Pancreas (tissue), 10 donors: ENCODE measurements around the gene SHROOM3. TPM values are rescaled to one million over a fixed set of nuclear protein-coding genes. Genes with fewer than 3 reads are reported as not detected.

ENCODE experiments used
- ATAC-seq, 4 donors: fragments of 200-7000 bp; cut with Tn5 transposase; one replicate each; pipeline versions ENCODE4 v1.8.0 to v1.9.1; 2020; ENCODE audit warnings: mild to moderate bottlenecking in 4 of 4, moderate library complexity in 4 of 4
- DNase-seq, 6 donors: peaks; one replicate each; pipeline ENCODE4 v3.0.0-alpha.2; 2020
- FAIRE-seq: peaks from 2 replicates; lab custom pipeline; 2012; peaks lifted over from hg19 to GRCh38; lab: Jason Lieb, UNC
- H3K27ac ChIP-seq, 4 donors: fragments of 200-600 bp; sonication (generic); 1 replicate in 3 of 4; 2 replicates in 1 of 4; pipeline versions ENCODE4 v1.5.0 to v1.8.0; 2020
- H3K27me3 ChIP-seq, 4 donors: fragments of 200-600 bp; one replicate each; pipeline ENCODE4 v1.8.0; 2021
- H3K36me3 ChIP-seq, 3 donors: fragments of 200-600 bp; sonication (generic) in 1 of 3; one replicate each; pipeline versions ENCODE4 v1.5.0 to v1.8.0; 2020 to 2021
- H3K4me1 ChIP-seq, 3 donors: fragments of 200-600 bp; one replicate each; pipeline ENCODE4 v1.8.0; 2021
- H3K4me3 ChIP-seq, 4 donors: fragments of 200-600 bp; sonication (generic) in 2 of 4; one replicate each; pipeline versions ENCODE4 v1.5.0 to v1.8.0; 2020 to 2021
- H3K9me3 ChIP-seq, 4 donors: fragments of 200-600 bp; one replicate each; pipeline ENCODE4 v1.8.0; 2021
- WGBS, 2 donors: extraction: QIAGEN DNeasy Blood & Tissue Kit; methylation state at CpG; one replicate each; pipeline ENCODE4 v1.1.7; 2013; 5-methylcytosine and 5-hydroxymethylcytosine counted together
- intact Hi-C, 3 donors: fragments of 100-400 bp; cut with DNase I; formaldehyde crosslinking; loops; one replicate each; pipeline versions ENCODE4 v1.11.1 to v1.14.2; 2022
- polyA plus RNA-seq, 2 donors: library from polyadenylated mRNA; stranded (reverse); fragments of 200-250 nt; gene quantifications; one replicate each; pipeline ENCODE4 v1.2.3, GENCODE V29; 2013
- total RNA-seq, 6 donors: library from RNA; stranded (reverse); fragmentation: NEBNext Ultra II Directional in 4 of 6; extraction: Animal tissue kit (Norgen Biotek cat#: 25700) in 4 of 6; gene quantifications; one replicate each; pipeline versions ENCODE4 v1.2.1 to v1.2.4, GENCODE V29; 2021 to 2023
- TF ChIP-seq, protein P1 (sequence below), 4 donors: fragments of 200-600 bp; sonication (generic) in 3 of 4; IDR thresholded peaks; one replicate each; pipeline versions ENCODE4 v1.5.0 to v1.8.0; 2021; ENCODE audit warnings: antibody characterized with exemption in 4 of 4
- donor health status: healthy with polysubstance abuse.
- donor health status: DM: no; HTN: no; CAD: no; lungs with moderate emphysema.
- donor health status: DM: no; HTN: no; CAD: no.
- donor health status: control.
- donor health status: control.
- donor health status: Bipolar disorder and iron deficiency.
- donor health status: DM: yes; HTN: yes; CAD: no.
- donor health status: DM: no; HTN: no; CAD: no.
- donor health status: DM: no; HTN: no; CAD: no.
- donor health status: DM: yes; HTN: yes; CAD: no.

The SHROOM3 gene
- total and polyA plus RNA-seq, 8 donors, result 6.2 to 43.5 (median 17.1) TPM

DNA sequence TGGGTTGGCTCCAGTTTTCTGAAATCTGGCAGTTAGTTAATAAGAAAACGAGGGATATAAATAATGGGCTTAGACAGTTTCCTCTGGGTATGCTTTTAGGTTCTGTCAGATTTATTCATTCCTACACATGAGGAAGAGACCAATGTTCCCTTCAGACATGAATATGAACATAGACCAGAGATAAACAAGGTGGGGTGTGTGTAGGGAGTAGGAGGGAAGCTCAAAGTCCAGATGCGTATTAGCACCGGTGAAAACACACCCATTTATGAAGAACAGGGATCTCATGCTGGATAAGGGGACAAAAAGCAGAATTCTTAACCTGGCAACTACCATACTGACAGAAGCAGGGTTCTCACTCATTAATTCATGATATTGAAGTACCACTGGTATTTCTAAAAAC lies 240.0 kb downstream of the SHROOM3 start:
- no peak for DNase-seq
- peaks cover 9 to 13% (median 11%) of the 10 kb centered on the region in 3 donors for H3K4me1 ChIP-seq
- WGBS, 2 donors, result 89 to 95% methylated on average over 3 of the region's 3 CpGs
- intact Hi-C loops, result no loop called here
- TF ChIP-seq, protein P1, sequence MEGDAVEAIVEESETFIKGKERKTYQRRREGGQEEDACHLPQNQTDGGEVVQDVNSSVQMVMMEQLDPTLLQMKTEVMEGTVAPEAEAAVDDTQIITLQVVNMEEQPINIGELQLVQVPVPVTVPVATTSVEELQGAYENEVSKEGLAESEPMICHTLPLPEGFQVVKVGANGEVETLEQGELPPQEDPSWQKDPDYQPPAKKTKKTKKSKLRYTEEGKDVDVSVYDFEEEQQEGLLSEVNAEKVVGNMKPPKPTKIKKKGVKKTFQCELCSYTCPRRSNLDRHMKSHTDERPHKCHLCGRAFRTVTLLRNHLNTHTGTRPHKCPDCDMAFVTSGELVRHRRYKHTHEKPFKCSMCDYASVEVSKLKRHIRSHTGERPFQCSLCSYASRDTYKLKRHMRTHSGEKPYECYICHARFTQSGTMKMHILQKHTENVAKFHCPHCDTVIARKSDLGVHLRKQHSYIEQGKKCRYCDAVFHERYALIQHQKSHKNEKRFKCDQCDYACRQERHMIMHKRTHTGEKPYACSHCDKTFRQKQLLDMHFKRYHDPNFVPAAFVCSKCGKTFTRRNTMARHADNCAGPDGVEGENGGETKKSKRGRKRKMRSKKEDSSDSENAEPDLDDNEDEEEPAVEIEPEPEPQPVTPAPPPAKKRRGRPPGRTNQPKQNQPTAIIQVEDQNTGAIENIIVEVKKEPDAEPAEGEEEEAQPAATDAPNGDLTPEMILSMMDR (IDR thresholded peaks at IDR 0.05), result no peak
- H3K9me3 ChIP-seq, result no peaks in the 10 kb centered on the region
- H3K36me3 ChIP-seq, result no peaks in the 10 kb centered on the region
- no peak overlapping the region for H3K27ac ChIP-seq
- H3K27me3 ChIP-seq, result no peaks in the 10 kb centered on the region
- no peak for FAIRE-seq
- ATAC-seq, result peak in 1 of 4 donors; percentile 43
- no peak overlapping the region for H3K4me3 ChIP-seq

DNA sequence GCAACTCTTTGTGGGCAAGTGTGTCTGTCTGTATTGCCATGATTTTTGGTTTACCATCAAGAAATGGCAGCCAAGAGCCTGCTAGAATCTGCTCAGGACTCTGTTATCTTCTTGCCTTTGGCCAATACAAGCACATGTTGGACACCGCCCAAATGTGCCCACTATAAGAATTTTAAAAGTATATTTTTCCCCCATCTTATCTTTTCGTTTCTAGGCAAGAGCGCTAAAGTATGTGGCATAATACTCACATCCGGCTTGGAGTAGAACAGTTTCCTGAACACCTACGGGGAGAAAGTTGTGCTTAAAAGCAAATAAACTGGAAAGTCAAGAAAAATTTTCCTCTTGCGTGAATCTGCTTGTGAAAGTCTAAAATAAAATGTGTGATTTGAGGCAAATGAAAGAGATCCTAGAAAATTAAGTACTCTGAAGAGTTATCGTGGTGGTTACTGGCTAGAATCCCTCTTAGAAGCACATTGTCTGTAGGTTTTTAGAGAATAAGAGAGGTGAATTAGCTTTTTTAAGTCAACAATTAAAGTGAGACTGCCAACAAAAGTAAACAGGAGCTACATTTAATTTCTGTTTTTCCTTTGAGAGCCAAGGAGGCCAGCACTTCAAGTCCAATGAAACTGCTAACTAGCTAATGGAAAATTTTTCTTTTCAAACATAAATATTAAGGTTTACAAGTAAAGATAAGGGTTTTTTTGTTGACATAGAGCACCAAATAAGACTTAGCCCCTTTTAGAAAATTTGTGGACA lies 242.7 kb downstream of the SHROOM3 start:
- H3K4me3 ChIP-seq, result no peak overlapping the region
- TF ChIP-seq, protein P1 (IDR thresholded peaks at IDR 0.05), result no peak
- no peaks in the 10 kb centered on the region for H3K27me3 ChIP-seq
- no peaks in the 10 kb centered on the region for H3K9me3 ChIP-seq
- ATAC-seq, result peak; percentile 38 to 68 (median 48)
- intact Hi-C loops, result no loop called here
- no peaks in the 10 kb centered on the region for H3K36me3 ChIP-seq
- no peak for DNase-seq
- 45 to 62% methylated on average over 7 of the region's 7 CpGs for WGBS, 2 donors
- H3K4me1 ChIP-seq, result peaks cover 11 to 15% (median 12%) of the 10 kb centered on the region in 3 donors
- FAIRE-seq, result no peak
- peak overlapping the region in 3 of 4 donors; percentile 39 to 72 (median 45) for H3K27ac ChIP-seq

GRCh38 chr4:76679691-76680090 lies 244.7 kb downstream of the SHROOM3 start:
- no peaks in the 10 kb centered on the region for H3K36me3 ChIP-seq
- no peak overlapping the region for H3K27ac ChIP-seq
- H3K27me3 ChIP-seq, result no peaks in the 10 kb centered on the region
- no peak for FAIRE-seq
- H3K4me1 ChIP-seq, result peaks cover 11 to 18% (median 15%) of the 10 kb centered on the region in 3 donors
- no peak for DNase-seq
- TF ChIP-seq, protein P1 (IDR thresholded peaks at IDR 0.05), result no peak
- 77 to 85% methylated on average over 4 of the region's 4 CpGs for WGBS, 2 donors
- no peak overlapping the region for H3K4me3 ChIP-seq
- no peak for ATAC-seq
- intact Hi-C loops, result no loop called here
- H3K9me3 ChIP-seq, result no peaks in the 10 kb centered on the region

GRCh38 chr4:76680952-76681351 lies 245.9 kb downstream of the SHROOM3 start:
- Histone ChIP-seq H3K27ac (no peak overlapping the region), H3K4me1 (peaks cover 11 to 18% (median 15%) of the 10 kb centered on the region in 3 donors), H3K9me3 (no peaks in the 10 kb centered on the region), H3K4me3 (no peak overlapping the region), H3K36me3 (no peaks in the 10 kb centered on the region), H3K27me3 (no peaks in the 10 kb centered on the region)
- TF ChIP-seq, protein P1 (IDR thresholded peaks at IDR 0.05), result no peak
- no peak for DNase-seq
- no peak for FAIRE-seq
- ATAC-seq, result no peak
- intact Hi-C loops, result no loop called here

- Histone ChIP-seq H3K4me3 (no peak overlapping the region), H3K4me1 (peaks cover 11 to 18% (median 15%) of the 10 kb centered on the region in 3 donors), H3K36me3 (no peaks in the 10 kb centered on the region), H3K27ac (peak overlapping the region in 2 of 4 donors; percentile 37 to 50), H3K9me3 (no peaks in the 10 kb centered on the region), H3K27me3 (no peaks in the 10 kb centered on the region)
- ATAC-seq (peak in 2 of 4 donors; percentile 44 to 70), FAIRE-seq (no peak), DNase-seq (no peak)
- 26 to 38% methylated on average over 1 of the region's 1 CpG for WGBS, 2 donors
- TF ChIP-seq, protein P1 (IDR thresholded peaks at IDR 0.05), result no peak
- intact Hi-C loops, result no loop called here
Observed at GRCh38 chr4:76681996-76682395, 247.0 kb downstream of the SHROOM3 start.
